Measurements from ENCODE around the gene APPL1.
"Not testable (repeated sequence)": the region's sequence is repeated elsewhere in the genome, so short reads cannot be mapped to it uniquely, and the experiment has no call there.

Gene APPL1

GRCh38 chr3:57279685-57280084, 52.2 kb downstream of the APPL1 start:
- Mint-ChIP-seq H3K4me3 (no peak overlapping the region), H3K27ac (ENCODE audit: low read depth) (no peak overlapping the region), H3K9me3 (no peaks in the 10 kb centered on the region), H3K36me3 (ENCODE audit: insufficient read depth) (no peaks in the 10 kb centered on the region), H3K4me1 (no peaks in the 10 kb centered on the region), H3K27me3 (no peaks in the 10 kb centered on the region)
- ATAC-seq (replicated peaks; ENCODE audit: extremely low read depth, poor library complexity, severe bottlenecking) (no peak), DNase-seq (ENCODE audit: low spot score in 2 of 2) (no peak)

GRCh38 chr3:57281715-57282114, 54.2 kb downstream of the APPL1 start:
- no peak overlapping the region for H3K4me3 Mint-ChIP-seq
- no peaks in the 10 kb centered on the region for H3K4me1 Mint-ChIP-seq
- no peak for DNase-seq (ENCODE audit: low spot score in 2 of 2)
- no peaks in the 10 kb centered on the region for H3K36me3 Mint-ChIP-seq (ENCODE audit: insufficient read depth)
- ATAC-seq (replicated peaks; ENCODE audit: extremely low read depth, poor library complexity, severe bottlenecking) = no peak
- H3K9me3 Mint-ChIP-seq = no peaks in the 10 kb centered on the region
- no peak overlapping the region for H3K27ac Mint-ChIP-seq (ENCODE audit: low read depth)
- peaks cover 11% of the 10 kb centered on the region for H3K27me3 Mint-ChIP-seq

- no peak for DNase-seq (ENCODE audit: low spot score in 2 of 2)
- Mint-ChIP-seq H3K27ac (ENCODE audit: low read depth) (no peak overlapping the region), H3K27me3 (peaks cover 11% of the 10 kb centered on the region), H3K4me1 (no peaks in the 10 kb centered on the region), H3K9me3 (no peaks in the 10 kb centered on the region), H3K4me3 (no peak overlapping the region), H3K36me3 (ENCODE audit: insufficient read depth) (no peaks in the 10 kb centered on the region)
- no peak for ATAC-seq (replicated peaks; ENCODE audit: extremely low read depth, poor library complexity, severe bottlenecking)
These were observed 55.8 kb downstream of the APPL1 start for GRCh38 chr3:57283334-57283733.

- Mint-ChIP-seq H3K4me1 (no peaks in the 10 kb centered on the region), H3K4me3 (no peak overlapping the region), H3K27me3 (peaks cover 32% of the 10 kb centered on the region), H3K27ac (ENCODE audit: low read depth) (no peak overlapping the region), H3K36me3 (ENCODE audit: insufficient read depth) (no peaks in the 10 kb centered on the region), H3K9me3 (no peaks in the 10 kb centered on the region)
- DNase-seq (ENCODE audit: low spot score in 2 of 2) (no peak), ATAC-seq (replicated peaks; ENCODE audit: extremely low read depth, poor library complexity, severe bottlenecking) (no peak)
These were observed 59.7 kb downstream of the APPL1 start for GRCh38 chr3:57287205-57287604.

- no peak overlapping the region for H3K27ac Mint-ChIP-seq (ENCODE audit: low read depth)
- no peaks in the 10 kb centered on the region for H3K36me3 Mint-ChIP-seq (ENCODE audit: insufficient read depth)
- DNase-seq (ENCODE audit: low spot score in 2 of 2) (no peak), ATAC-seq (replicated peaks; ENCODE audit: extremely low read depth, poor library complexity, severe bottlenecking) (no peak)
- H3K9me3 Mint-ChIP-seq = no peaks in the 10 kb centered on the region
- no peaks in the 10 kb centered on the region for H3K4me1 Mint-ChIP-seq
- peaks cover 32% of the 10 kb centered on the region for H3K27me3 Mint-ChIP-seq
- no peak overlapping the region for H3K4me3 Mint-ChIP-seq
These were observed 60.9 kb downstream of the APPL1 start for GRCh38 chr3:57288403-57288802.

GRCh38 chr3:57292159-57292896, 64.8 kb downstream of the APPL1 start, which contains the start of gene ASB14:
TSS of gene ASB14 (minus strand) at chr3:57292685. CDS start at chr3:57292033, 652 bp downstream.
- H3K4me1 Mint-ChIP-seq = no peaks in the 10 kb centered on the region
- H3K36me3 Mint-ChIP-seq (ENCODE audit: insufficient read depth) = no peaks in the 10 kb centered on the region
- ATAC-seq (replicated peaks; ENCODE audit: extremely low read depth, poor library complexity, severe bottlenecking) (no peak), DNase-seq (ENCODE audit: low spot score in 2 of 2) (no peak)
- peaks cover 39% of the 10 kb centered on the region for H3K27me3 Mint-ChIP-seq
- H3K4me3 Mint-ChIP-seq = no peak within 1 kb of the TSS
- no peak within 1 kb of the TSS for H3K27ac Mint-ChIP-seq (ENCODE audit: low read depth)
- H3K9me3 Mint-ChIP-seq = no peaks in the 10 kb centered on the region

- ATAC-seq (replicated peaks; ENCODE audit: extremely low read depth, poor library complexity, severe bottlenecking) (no peak), DNase-seq (ENCODE audit: low spot score in 2 of 2) (no peak)
- no peaks in the 10 kb centered on the region for H3K9me3 Mint-ChIP-seq
- H3K27ac Mint-ChIP-seq (ENCODE audit: low read depth) = no peak overlapping the region
- H3K27me3 Mint-ChIP-seq = peaks cover 46% of the 10 kb centered on the region
- no peaks in the 10 kb centered on the region for H3K4me1 Mint-ChIP-seq
- no peaks in the 10 kb centered on the region for H3K36me3 Mint-ChIP-seq (ENCODE audit: insufficient read depth)
- H3K4me3 Mint-ChIP-seq = no peak overlapping the region
These were observed 65.5 kb downstream of the APPL1 start for GRCh38 chr3:57292897-57293526.

GRCh38 chr3:57298041-57298440, 70.5 kb downstream of the APPL1 start:
- no peak for ATAC-seq (replicated peaks; ENCODE audit: extremely low read depth, poor library complexity, severe bottlenecking)

GRCh38 chr3:57303520-57303919, 76.0 kb downstream of the APPL1 start:
- H3K9me3 Mint-ChIP-seq; ATAC-seq (replicated peaks; ENCODE audit: extremely low read depth, poor library complexity, severe bottlenecking); H3K4me3 Mint-ChIP-seq; H3K27ac Mint-ChIP-seq (ENCODE audit: low read depth); H3K36me3 Mint-ChIP-seq (ENCODE audit: insufficient read depth); DNase-seq (ENCODE audit: low spot score in 2 of 2); H3K4me1 Mint-ChIP-seq: not testable (repeated sequence)
- peaks cover 22% of the 10 kb centered on the region for H3K27me3 Mint-ChIP-seq

More at GRCh38 chr3:57298041-57298440, 70.5 kb downstream of the APPL1 start:
- Mint-ChIP-seq H3K36me3 (ENCODE audit: insufficient read depth) (no peaks in the 10 kb centered on the region), H3K27me3 (peaks cover 51% of the 10 kb centered on the region), H3K4me1 (no peaks in the 10 kb centered on the region), H3K27ac (ENCODE audit: low read depth) (no peak overlapping the region), H3K9me3 (no peaks in the 10 kb centered on the region), H3K4me3 (no peak overlapping the region)
- no peak for DNase-seq (ENCODE audit: low spot score in 2 of 2)

- Mint-ChIP-seq H3K9me3 (no peaks in the 10 kb centered on the region), H3K36me3 (ENCODE audit: insufficient read depth) (no peaks in the 10 kb centered on the region), H3K4me1 (no peaks in the 10 kb centered on the region), H3K27ac (ENCODE audit: low read depth) (no peak overlapping the region), H3K27me3 (no peaks in the 10 kb centered on the region), H3K4me3 (no peak overlapping the region)
- DNase-seq (ENCODE audit: low spot score in 2 of 2) (no peak), ATAC-seq (replicated peaks; ENCODE audit: extremely low read depth, poor library complexity, severe bottlenecking) (no peak)
These were observed 82.3 kb downstream of the APPL1 start for GRCh38 chr3:57309769-57310360.

GRCh38 chr3:57314204-57314603, 86.7 kb downstream of the APPL1 start:
- no peak overlapping the region for H3K27ac Mint-ChIP-seq (ENCODE audit: low read depth)
- no peaks in the 10 kb centered on the region for H3K4me1 Mint-ChIP-seq
- no peaks in the 10 kb centered on the region for H3K36me3 Mint-ChIP-seq (ENCODE audit: insufficient read depth)
- H3K4me3 Mint-ChIP-seq = no peak overlapping the region
- ATAC-seq (replicated peaks; ENCODE audit: extremely low read depth, poor library complexity, severe bottlenecking) (no peak), DNase-seq (ENCODE audit: low spot score in 2 of 2) (no peak)
- peaks cover 36% of the 10 kb centered on the region for H3K27me3 Mint-ChIP-seq
- H3K9me3 Mint-ChIP-seq = no peaks in the 10 kb centered on the region

All from central memory CD8-positive, alpha-beta T cell (primary cell).